GM12891 (cell line): ENCODE results near the gene SASH1.

ENCODE experiments used
- PAX5 ChIP-seq: IDR thresholded peaks from 2 replicates; pipeline ENCODE4 v1.6.1; 2011; ENCODE audit warnings: low read length, moderate library complexity, mild to moderate bottlenecking; ENCODE audit not compliant: insufficient read depth, severe bottlenecking
- POLR2A ChIP-seq: IDR thresholded peaks from 2 replicates; pipeline ENCODE4 v1.6.1; 2011; ENCODE audit warnings: low read depth, low read length, control low read depth
- POLR2AphosphoS5 ChIP-seq: IDR thresholded peaks from 2 replicates; pipeline ENCODE4 v1.6.1; 2011; ENCODE audit warnings: low read depth, low read length, control low read depth
- SPI1 ChIP-seq: IDR thresholded peaks from 2 replicates; pipeline ENCODE4 v1.6.1; 2011; ENCODE audit warnings: low read depth, low read length, control low read depth
- TAF1 ChIP-seq: IDR thresholded peaks from 2 replicates; pipeline ENCODE4 v1.6.1; 2011; ENCODE audit warnings: low read depth, low read length, control low read depth

DNA sequence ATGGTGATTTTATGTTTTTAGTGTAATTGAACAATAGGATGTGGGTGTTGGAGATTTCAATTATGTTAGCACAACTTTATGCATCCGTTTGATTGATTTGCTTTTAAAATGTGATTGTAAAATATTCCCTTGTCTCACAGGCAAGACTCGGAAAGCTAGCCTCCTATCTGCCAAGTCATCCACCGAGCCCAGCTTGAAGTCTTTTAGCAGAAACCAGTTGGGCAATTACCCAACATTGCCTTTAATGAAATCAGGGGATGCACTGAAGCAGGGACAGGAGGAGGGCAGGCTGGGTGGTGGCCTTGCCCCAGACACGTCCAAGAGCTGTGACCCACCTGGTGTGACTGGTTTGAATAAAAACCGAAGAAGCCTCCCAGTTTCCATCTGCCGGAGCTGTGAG, 200.9 kb downstream of the SASH1 start:
- TF ChIP-seq POLR2AphosphoS5 (no peak), POLR2A (no peak), TAF1 (no peak), SPI1 (no peak), PAX5 (no peak)
